Body of pancreas (tissue), 4 donors: Measurements from ENCODE around the gene RFPL4A. TPM values are rescaled to one million over a fixed set of nuclear protein-coding genes. Genes with fewer than 3 reads are reported as not detected.
"Not testable (repeated sequence)": the region's sequence is repeated elsewhere in the genome, so short reads cannot be mapped to it uniquely, and the experiment has no call there.

Experiments
- ATAC-seq: fragments of 150-250 bp; one replicate; pipeline ENCODE4 v1.9.1; 2016
- DNase-seq, 4 donors: peaks; one replicate each; pipeline ENCODE4 v3.0.0-alpha.2; 2019
- H3K27ac ChIP-seq, 4 donors: fragments of 200-600 bp; sonication (generic); 1 replicate in 3 of 4; 2 replicates in 1 of 4; pipeline versions ENCODE4 v1.5.1 to v1.6.1; 2016 to 2019; ENCODE audit warnings: mild to moderate bottlenecking in 1 of 4, mixed read lengths in 1 of 4, moderate library complexity in 1 of 4
- H3K27me3 ChIP-seq, 2 donors: fragments of 200-600 bp; sonication (generic); one replicate each; pipeline ENCODE4 v1.6.0; 2016; ENCODE audit warnings: mild to moderate bottlenecking in 1 of 2
- H3K36me3 ChIP-seq, 2 donors: fragments of 200-600 bp; sonication (generic); replicated peaks in 1 of 2; 2 replicates each; pipeline ENCODE4 v1.5.1; 2016; ENCODE audit warnings: low read depth in 2 of 2; ENCODE audit not compliant: insufficient read depth in 1 of 2
- H3K4me1 ChIP-seq: fragments of 200-600 bp; sonication (generic); one replicate; pipeline ENCODE4 v1.6.0; 2016
- H3K4me3 ChIP-seq, 2 donors: fragments of 200-600 bp; sonication (generic); 1 replicate in 1 of 2; 2 replicates in 1 of 2; pipeline ENCODE4 v1.5.1; 2016 to 2019
- H3K9me3 ChIP-seq, 3 donors: fragments of 200-600 bp; sonication (generic); 1 replicate in 2 of 3; 2 replicates in 1 of 3; pipeline ENCODE4 v1.5.1; 2016
- CTCF ChIP-seq, 7 experiments: fragments of 450-650 bp in 4 of 7; fragments of 200-600 bp in 3 of 7; sonication (generic) in 3 of 7; IDR thresholded peaks; one replicate each; pipeline ENCODE4 v1.5.1; 2016 to 2019; ENCODE audit warnings: antibody characterized with exemption in 7 of 7
- POLR2A ChIP-seq, 3 donors: fragments of 450-650 bp; IDR thresholded peaks; one replicate each; pipeline ENCODE4 v1.6.1; 2016; ENCODE audit warnings: antibody characterized with exemption in 3 of 3, mild to moderate bottlenecking in 2 of 3
- WGBS, 2 donors: methylation state at CpG; one replicate each; pipeline ENCODE4 v1.1.5; 2017; 5-methylcytosine and 5-hydroxymethylcytosine counted together
- intact Hi-C: fragments of 100-400 bp; cut with DNase I; formaldehyde crosslinking; loops from one replicate; pipeline ENCODE4 v1.15.1; 2023
- total RNA-seq, 2 donors: library from RNA; depleted of rRNA; stranded (reverse); fragments of >200 nt; gene quantifications; one replicate each; pipeline ENCODE4 v1.1.0, GENCODE V29; 2016

RFPL4A gene
- not detected for total RNA-seq

GRCh38 chr19:55758797-55759196 is at the start of gene RFPL4A:
Gene RFPL4A (plus strand): TSS chr19:55759097. CDS start chr19:55761801, 2,704 bp downstream.
- H3K27me3 ChIP-seq, ATAC-seq, H3K9me3 ChIP-seq, H3K4me3 ChIP-seq, H3K27ac ChIP-seq, DNase-seq, H3K36me3 ChIP-seq, intact Hi-C loops, H3K4me1 ChIP-seq: not testable (repeated sequence)
- WGBS, 2 donors = 82 to 85% methylated on average over 3 of the region's 3 CpGs

- ATAC-seq = no peak
- intact Hi-C loops = no loop called here
These were observed 47.2 kb upstream of the RFPL4A start for GRCh38 chr19:55711719-55712118.

GRCh38 chr19:55712804-55713631 is 45.9 kb upstream of the RFPL4A start:
- ATAC-seq (no peak), DNase-seq (no peak)
- Histone ChIP-seq H3K4me1 (peaks cover 1% of the 10 kb centered on the region), H3K9me3 (no peaks in the 10 kb centered on the region), H3K27ac (no peak overlapping the region), H3K36me3 (no peaks in the 10 kb centered on the region), H3K27me3 (peaks cover 0 to 6% of the 10 kb centered on the region in 2 donors), H3K4me3 (no peak overlapping the region)
- whole genome bisulfite sequencing, 2 donors = 68 to 79% methylated on average over 2 of the region's 3 CpGs
- intact Hi-C loops = no loop called here
- no peak for TF ChIP-seq CTCF (IDR thresholded peaks at IDR 0.05)
- TF ChIP-seq POLR2A (IDR thresholded peaks at IDR 0.05) = no peak

More at GRCh38 chr19:55711719-55712118, 47.2 kb upstream of the RFPL4A start:
- H3K4me1 ChIP-seq = no peaks in the 10 kb centered on the region
- no peak for TF ChIP-seq CTCF (IDR thresholded peaks at IDR 0.05)
- no peak for TF ChIP-seq POLR2A (IDR thresholded peaks at IDR 0.05)
- H3K9me3 ChIP-seq = no peaks in the 10 kb centered on the region
- WGBS, 2 donors = 56 to 72% methylated on average over 14 to 18 of the region's 18 CpGs
- H3K27me3 ChIP-seq = peaks cover 0 to 6% of the 10 kb centered on the region in 2 donors
- no peak overlapping the region for H3K27ac ChIP-seq
- no peaks in the 10 kb centered on the region for H3K36me3 ChIP-seq
- H3K4me3 ChIP-seq = no peak overlapping the region
- no peak for DNase-seq

- Histone ChIP-seq H3K27ac (no peak overlapping the region), H3K9me3 (no peaks in the 10 kb centered on the region), H3K4me3 (no peak overlapping the region), H3K4me1 (peaks cover 4% of the 10 kb centered on the region), H3K36me3 (no peaks in the 10 kb centered on the region), H3K27me3 (peaks cover 0 to 6% of the 10 kb centered on the region in 2 donors)
- 72 to 79% methylated on average over 15 of the region's 15 CpGs for WGBS, 2 donors
- DNase-seq = no peak
- no peak for TF ChIP-seq POLR2A (IDR thresholded peaks at IDR 0.05)
- TF ChIP-seq CTCF (IDR thresholded peaks at IDR 0.05) = no peak
- intact Hi-C loops = no loop called here
- ATAC-seq = no peak
These were observed 42.4 kb upstream of the RFPL4A start for GRCh38 chr19:55716531-55716930.

- TF ChIP-seq POLR2A (IDR thresholded peaks at IDR 0.05) (no peak), CTCF (IDR thresholded peaks at IDR 0.05) (no peak)
- no peak for DNase-seq
- H3K9me3 ChIP-seq = no peaks in the 10 kb centered on the region
- no peak overlapping the region for H3K4me3 ChIP-seq
- H3K27me3 ChIP-seq = peaks cover 0 to 6% of the 10 kb centered on the region in 2 donors
- H3K27ac ChIP-seq = no peak overlapping the region
- ATAC-seq = no peak
- H3K4me1 ChIP-seq = peaks cover 4% of the 10 kb centered on the region
- whole genome bisulfite sequencing, 2 donors = 53 to 64% methylated on average over 11 of the region's 11 CpGs
- H3K36me3 ChIP-seq = no peaks in the 10 kb centered on the region
- intact Hi-C loops = no loop called here
These were observed 41.6 kb upstream of the RFPL4A start for GRCh38 chr19:55717251-55717650.

GRCh38 chr19:55717879-55718711 is 40.8 kb upstream of the RFPL4A start:
- H3K27ac ChIP-seq, H3K4me1 ChIP-seq, H3K9me3 ChIP-seq, H3K27me3 ChIP-seq, H3K36me3 ChIP-seq, DNase-seq, H3K4me3 ChIP-seq, intact Hi-C loops, ATAC-seq: not testable (repeated sequence)
- 22 to 25% methylated on average over 13 of the region's 13 CpGs for WGBS, 2 donors
